Liver (tissue), 9 donors: ENCODE data around the gene KLHL30. TPM values are rescaled to one million over a fixed set of nuclear protein-coding genes. Genes with fewer than 3 reads are reported as not detected.

Experiments used
- DNase-seq: peaks from one replicate; pipeline ENCODE4 v3.0.0-alpha.2; 2017; ENCODE audit warnings: low spot score
- H3K27ac ChIP-seq, 2 donors: one replicate each; pipeline ENCODE4 v1.7.0; 2013; ENCODE audit warnings: inconsistent platforms in 2 of 2, low read length in 2 of 2, control low read depth in 1 of 2, low read depth in 1 of 2, mild to moderate bottlenecking in 1 of 2
- H3K27me3 ChIP-seq, 4 donors: one replicate each; pipeline versions ENCODE4 v1.6.1 to v1.7.0; 2013; ENCODE audit warnings: low read length in 3 of 4, inconsistent platforms in 1 of 4, mild to moderate bottlenecking in 1 of 4, moderate library complexity in 1 of 4; ENCODE audit not compliant: control insufficient read depth in 4 of 4, insufficient read depth in 4 of 4
- H3K36me3 ChIP-seq, 4 donors: one replicate each; pipeline versions ENCODE4 v1.6.1 to v1.7.0; 2013; ENCODE audit warnings: low read length in 3 of 4, mild to moderate bottlenecking in 3 of 4, low read depth in 1 of 4, moderate library complexity in 1 of 4; ENCODE audit not compliant: control insufficient read depth in 4 of 4, insufficient read depth in 3 of 4
- H3K4me1 ChIP-seq, 4 donors: one replicate each; pipeline versions ENCODE4 v1.6.1 to v1.7.0; 2013; ENCODE audit warnings: low read length in 3 of 4, mild to moderate bottlenecking in 3 of 4, moderate library complexity in 1 of 4; ENCODE audit not compliant: control insufficient read depth in 4 of 4, insufficient read depth in 4 of 4
- H3K4me3 ChIP-seq, 3 donors: one replicate each; pipeline versions ENCODE4 v1.6.1 to v1.7.0; 2013; ENCODE audit warnings: low read length in 3 of 3, control low read depth in 1 of 3, low read depth in 1 of 3, mild to moderate bottlenecking in 1 of 3
- H3K9ac ChIP-seq, 2 donors: one replicate each; pipeline ENCODE4 v1.7.0; 2013; ENCODE audit warnings: low read length in 2 of 2, mild to moderate bottlenecking in 2 of 2, moderate library complexity in 2 of 2, control low read depth in 1 of 2, low read depth in 1 of 2
- H3K9me3 ChIP-seq, 4 donors: one replicate each; pipeline versions ENCODE4 v1.6.1 to v1.7.0; 2013; ENCODE audit warnings: low read length in 3 of 4; ENCODE audit not compliant: control insufficient read depth in 4 of 4
- EGR1 ChIP-seq, 2 donors: IDR thresholded peaks; 2 replicates each; pipeline ENCODE4 v1.6.1; 2016 to 2018; ENCODE audit warnings: antibody characterized with exemption in 2 of 2, low read depth in 2 of 2
- FOXA1 ChIP-seq: IDR thresholded peaks from 2 replicates; pipeline ENCODE4 v1.6.1; 2016; ENCODE audit warnings: antibody characterized with exemption
- FOXA2 ChIP-seq: IDR thresholded peaks from 2 replicates; pipeline ENCODE4 v1.6.1; 2016; ENCODE audit warnings: antibody characterized with exemption
- GABPA ChIP-seq, 2 donors: IDR thresholded peaks in 1 of 2; conservative IDR thresholded peaks in 1 of 2; 2 replicates each; pipeline ENCODE4 v1.6.1; 2016; ENCODE audit warnings: antibody characterized with exemption in 2 of 2, mild to moderate bottlenecking in 1 of 2, moderate library complexity in 1 of 2
- HNF4A ChIP-seq, 2 donors: conservative IDR thresholded peaks; 2 replicates each; pipeline ENCODE4 v1.6.1; 2016; ENCODE audit warnings: antibody characterized with exemption in 2 of 2, mild to moderate bottlenecking in 2 of 2
- HNF4G ChIP-seq: IDR thresholded peaks from 2 replicates; pipeline ENCODE4 v1.6.1; 2016; ENCODE audit warnings: antibody characterized with exemption
- JUND ChIP-seq, 2 donors: IDR thresholded peaks; 2 replicates each; pipeline ENCODE4 v1.6.1; 2016; ENCODE audit warnings: antibody characterized with exemption in 2 of 2
- NR2F2 ChIP-seq: IDR thresholded peaks from 2 replicates; pipeline ENCODE4 v1.6.1; 2016; ENCODE audit warnings: antibody characterized with exemption
- REST ChIP-seq: IDR thresholded peaks from 2 replicates; pipeline ENCODE4 v1.6.1; 2016; ENCODE audit warnings: antibody characterized with exemption, mild to moderate bottlenecking
- RXRA ChIP-seq, 2 donors: IDR thresholded peaks; 2 replicates each; pipeline ENCODE4 v1.6.1; 2017 to 2018; ENCODE audit warnings: antibody characterized with exemption in 2 of 2, mild to moderate bottlenecking in 1 of 2
- SP1 ChIP-seq: IDR thresholded peaks from 2 replicates; pipeline ENCODE4 v1.6.1; 2018; ENCODE audit warnings: antibody characterized with exemption, mild to moderate bottlenecking
- TAF1 ChIP-seq: conservative IDR thresholded peaks from 2 replicates; pipeline ENCODE4 v1.6.1; 2016; ENCODE audit warnings: antibody characterized with exemption, mild to moderate bottlenecking
- YY1 ChIP-seq: IDR thresholded peaks from 2 replicates; pipeline ENCODE4 v1.6.1; 2016; ENCODE audit warnings: antibody characterized with exemption, mild to moderate bottlenecking
- ZBTB33 ChIP-seq: IDR thresholded peaks from 2 replicates; pipeline ENCODE4 v1.6.1; 2016; ENCODE audit warnings: antibody characterized with exemption
- WGBS: extraction: QIAGEN DNeasy Blood & Tissue Kit; methylation state at CpG from one replicate; pipeline ENCODE4 v1.1.7; 2013; 5-methylcytosine and 5-hydroxymethylcytosine counted together
- polyA plus RNA-seq, 2 donors: library from polyadenylated mRNA; stranded (reverse) in 1 of 2; unstranded in 1 of 2; fragments of 200-250 nt in 1 of 2; fragments of >200 nt in 1 of 2; fragmentation: Nextera tagmentation in 1 of 2; extraction: Ambion mirVana in 1 of 2; gene quantifications; one replicate each; pipeline versions ENCODE4 v1.2.1 to v1.2.3, GENCODE V29; 2013 to 2015
- total RNA-seq, 2 donors: library from RNA; depleted of rRNA; stranded (reverse); fragments of >200 nt; gene quantifications; one replicate each; pipeline ENCODE4 v1.2.3, GENCODE V29; 2014
- TF ChIP-seq, protein P1 (sequence below): fragments of 150-350 bp; IDR thresholded peaks from 2 replicates; pipeline ENCODE4 v1.5.1; 2017; ENCODE audit warnings: improper control_type of control experiment, low read depth, low read length; ENCODE audit not compliant: missing input control
- TF ChIP-seq, protein P2 (sequence below): IDR thresholded peaks from 2 replicates; pipeline ENCODE4 v1.6.1; 2016; ENCODE audit warnings: antibody characterized with exemption
- TF ChIP-seq, protein P3 (sequence below): IDR thresholded peaks from 2 replicates; pipeline ENCODE4 v1.6.1; 2016; ENCODE audit warnings: antibody characterized with exemption
- donor health status: healthy.
- donor health status: healthy.
- donor health status: healthy.
- donor health status: healthy.
- donor health status: healthy.

KLHL30 gene
- total and polyA plus RNA-seq, 4 donors, result 0.05 to 0.08 TPM; not detected in 2

GRCh38 chr2:238176613-238177012 lies 38.1 kb downstream of the KLHL30 start:
- H3K27ac ChIP-seq, result no peak overlapping the region
- no peak overlapping the region for H3K9ac ChIP-seq
- no peaks in the 10 kb centered on the region for H3K4me1 ChIP-seq
- H3K27me3 ChIP-seq, result no peaks in the 10 kb centered on the region
- H3K9me3 ChIP-seq, result no peaks in the 10 kb centered on the region
- peaks cover 1 to 78% (median 50%) of the 10 kb centered on the region in 4 donors for H3K36me3 ChIP-seq
- no peak overlapping the region for H3K4me3 ChIP-seq
- no peak for DNase-seq
- TF ChIP-seq REST, result no peak
- no peak for TF ChIP-seq NR2F2
- no peak for TF ChIP-seq GABPA (IDR thresholded peaks at IDR 0.05 in 1 of 2, conservative IDR thresholded peaks at IDR 0.05 in 1 of 2)
- TF ChIP-seq RXRA (IDR thresholded peaks at IDR 0.05), result no peak
- TF ChIP-seq SP1, result no peak
- TF ChIP-seq FOXA1, result no peak
- TF ChIP-seq, protein P1, sequence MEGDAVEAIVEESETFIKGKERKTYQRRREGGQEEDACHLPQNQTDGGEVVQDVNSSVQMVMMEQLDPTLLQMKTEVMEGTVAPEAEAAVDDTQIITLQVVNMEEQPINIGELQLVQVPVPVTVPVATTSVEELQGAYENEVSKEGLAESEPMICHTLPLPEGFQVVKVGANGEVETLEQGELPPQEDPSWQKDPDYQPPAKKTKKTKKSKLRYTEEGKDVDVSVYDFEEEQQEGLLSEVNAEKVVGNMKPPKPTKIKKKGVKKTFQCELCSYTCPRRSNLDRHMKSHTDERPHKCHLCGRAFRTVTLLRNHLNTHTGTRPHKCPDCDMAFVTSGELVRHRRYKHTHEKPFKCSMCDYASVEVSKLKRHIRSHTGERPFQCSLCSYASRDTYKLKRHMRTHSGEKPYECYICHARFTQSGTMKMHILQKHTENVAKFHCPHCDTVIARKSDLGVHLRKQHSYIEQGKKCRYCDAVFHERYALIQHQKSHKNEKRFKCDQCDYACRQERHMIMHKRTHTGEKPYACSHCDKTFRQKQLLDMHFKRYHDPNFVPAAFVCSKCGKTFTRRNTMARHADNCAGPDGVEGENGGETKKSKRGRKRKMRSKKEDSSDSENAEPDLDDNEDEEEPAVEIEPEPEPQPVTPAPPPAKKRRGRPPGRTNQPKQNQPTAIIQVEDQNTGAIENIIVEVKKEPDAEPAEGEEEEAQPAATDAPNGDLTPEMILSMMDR, result no peak
- no peak for TF ChIP-seq JUND (IDR thresholded peaks at IDR 0.05)
- TF ChIP-seq, protein P2, sequence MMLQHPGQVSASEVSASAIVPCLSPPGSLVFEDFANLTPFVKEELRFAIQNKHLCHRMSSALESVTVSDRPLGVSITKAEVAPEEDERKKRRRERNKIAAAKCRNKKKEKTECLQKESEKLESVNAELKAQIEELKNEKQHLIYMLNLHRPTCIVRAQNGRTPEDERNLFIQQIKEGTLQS, result no peak
- TF ChIP-seq YY1, result no peak

DNA sequence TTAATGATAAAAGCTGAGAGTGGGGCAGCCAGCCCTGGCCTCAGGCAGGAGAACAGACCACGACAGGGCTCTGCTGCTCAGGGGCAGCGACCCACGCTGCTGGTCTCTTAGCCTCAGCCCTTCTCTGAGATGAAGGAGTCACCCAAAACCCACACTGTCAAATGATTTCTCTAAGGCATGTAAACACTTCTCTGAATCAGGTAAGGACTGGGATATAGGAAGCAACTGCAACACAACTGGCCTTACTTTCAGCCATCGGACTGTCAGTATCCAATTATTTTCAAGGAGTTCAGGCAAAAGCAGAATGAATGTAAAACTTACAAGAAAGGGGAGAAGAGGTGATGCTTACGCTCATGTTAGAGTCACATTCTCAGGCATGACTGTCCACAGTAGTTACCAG lies 42.1 kb downstream of the KLHL30 start:
- Histone ChIP-seq H3K4me3 (no peak overlapping the region), H3K36me3 (peaks cover 14 to 80% (median 70%) of the 10 kb centered on the region in 4 donors), H3K27me3 (no peaks in the 10 kb centered on the region), H3K27ac (no peak overlapping the region), H3K9ac (no peak overlapping the region), H3K9me3 (no peaks in the 10 kb centered on the region), H3K4me1 (no peaks in the 10 kb centered on the region)
- 96% methylated on average over 5 of the region's 5 CpGs for WGBS
- TF ChIP-seq SP1 (no peak), HNF4A (conservative IDR thresholded peaks at IDR 0.05) (no peak), RXRA (IDR thresholded peaks at IDR 0.05) (no peak), YY1 (no peak), GABPA (IDR thresholded peaks at IDR 0.05 in 1 of 2, conservative IDR thresholded peaks at IDR 0.05 in 1 of 2) (no peak), FOXA2 (no peak), TAF1 (no peak), EGR1 (IDR thresholded peaks at IDR 0.05; ENCODE audit: low read depth in 2 of 2) (no peak), FOXA1 (no peak), ZBTB33 (no peak), REST (no peak), JUND (IDR thresholded peaks at IDR 0.05) (no peak), HNF4G (no peak)
- TF ChIP-seq, protein P3, sequence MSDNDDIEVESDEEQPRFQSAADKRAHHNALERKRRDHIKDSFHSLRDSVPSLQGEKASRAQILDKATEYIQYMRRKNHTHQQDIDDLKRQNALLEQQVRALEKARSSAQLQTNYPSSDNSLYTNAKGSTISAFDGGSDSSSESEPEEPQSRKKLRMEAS, result no peak
- TF ChIP-seq, protein P2, result no peak
- no peak for DNase-seq
